GM23338 (cell line): ENCODE data around the gene RCSD1.

Source experiments
- EZH2 ChIP-seq: fragments of 200-600 bp; sonication (generic); IDR thresholded peaks from one replicate; pipeline ENCODE4 v1.8.0; 2017; ENCODE audit warnings: antibody characterized with exemption, mild to moderate bottlenecking, low read depth; ENCODE audit not compliant: unreplicated experiment
- EZH2phosphoT487 ChIP-seq: fragments of 200-600 bp; sonication (generic); IDR thresholded peaks from one replicate; pipeline ENCODE4 v1.8.1; 2018; ENCODE audit warnings: antibody characterized with exemption; ENCODE audit not compliant: unreplicated experiment
- JUNB ChIP-seq: IDR thresholded peaks from one replicate; pipeline ENCODE4 v1.6.1; 2016; ENCODE audit warnings: antibody characterized with exemption; ENCODE audit not compliant: unreplicated experiment
- POLR2AphosphoS5 ChIP-seq: IDR thresholded peaks from 2 replicates; pipeline ENCODE4 v1.6.1; 2016; ENCODE audit warnings: antibody characterized with exemption, low read depth
- REST ChIP-seq: IDR thresholded peaks from one replicate; pipeline ENCODE4 v1.6.1; 2018; ENCODE audit warnings: antibody characterized with exemption; ENCODE audit not compliant: unreplicated experiment
- STAT1 ChIP-seq: IDR thresholded peaks from one replicate; pipeline ENCODE4 v1.6.1; 2016; ENCODE audit warnings: antibody characterized with exemption; ENCODE audit not compliant: unreplicated experiment
- ZNF114 ChIP-seq: fragments of 250-450 bp; sonication (Bioruptor Pico); IDR thresholded peaks from 2 replicates; pipeline ENCODE4 v1.5.0; 2020; ENCODE audit warnings: mild to moderate bottlenecking, moderate library complexity
- TF ChIP-seq, protein P1 (sequence below), 2 experiments: fragments of 200-600 bp in 1 of 2; sonication (generic) in 1 of 2; conservative IDR thresholded peaks; 2 replicates each; pipeline versions ENCODE4 v1.5.1 to v1.6.1; 2016 to 2017; ENCODE audit warnings: antibody characterized with exemption in 2 of 2, low read depth in 2 of 2, mild to moderate bottlenecking in 2 of 2, moderate library complexity in 1 of 2
- TF ChIP-seq, protein P2 (sequence below): IDR thresholded peaks from 2 replicates; pipeline ENCODE4 v1.6.1; 2016; ENCODE audit warnings: antibody characterized with exemption

GRCh38 chr1:167746988-167747655, 117.1 kb downstream of the RCSD1 start:
- TF ChIP-seq, protein P1, sequence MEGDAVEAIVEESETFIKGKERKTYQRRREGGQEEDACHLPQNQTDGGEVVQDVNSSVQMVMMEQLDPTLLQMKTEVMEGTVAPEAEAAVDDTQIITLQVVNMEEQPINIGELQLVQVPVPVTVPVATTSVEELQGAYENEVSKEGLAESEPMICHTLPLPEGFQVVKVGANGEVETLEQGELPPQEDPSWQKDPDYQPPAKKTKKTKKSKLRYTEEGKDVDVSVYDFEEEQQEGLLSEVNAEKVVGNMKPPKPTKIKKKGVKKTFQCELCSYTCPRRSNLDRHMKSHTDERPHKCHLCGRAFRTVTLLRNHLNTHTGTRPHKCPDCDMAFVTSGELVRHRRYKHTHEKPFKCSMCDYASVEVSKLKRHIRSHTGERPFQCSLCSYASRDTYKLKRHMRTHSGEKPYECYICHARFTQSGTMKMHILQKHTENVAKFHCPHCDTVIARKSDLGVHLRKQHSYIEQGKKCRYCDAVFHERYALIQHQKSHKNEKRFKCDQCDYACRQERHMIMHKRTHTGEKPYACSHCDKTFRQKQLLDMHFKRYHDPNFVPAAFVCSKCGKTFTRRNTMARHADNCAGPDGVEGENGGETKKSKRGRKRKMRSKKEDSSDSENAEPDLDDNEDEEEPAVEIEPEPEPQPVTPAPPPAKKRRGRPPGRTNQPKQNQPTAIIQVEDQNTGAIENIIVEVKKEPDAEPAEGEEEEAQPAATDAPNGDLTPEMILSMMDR (conservative IDR thresholded peaks at IDR 0.05; ENCODE audit: low read depth in 2 of 2): no peak
- no peak for TF ChIP-seq JUNB
- TF ChIP-seq EZH2: no peak
- no peak for TF ChIP-seq EZH2phosphoT487
- no peak for TF ChIP-seq REST
- TF ChIP-seq POLR2AphosphoS5: no peak
- TF ChIP-seq STAT1: no peak
- no peak for TF ChIP-seq ZNF114 (CRISPR knock-in tag)
- TF ChIP-seq, protein P2, sequence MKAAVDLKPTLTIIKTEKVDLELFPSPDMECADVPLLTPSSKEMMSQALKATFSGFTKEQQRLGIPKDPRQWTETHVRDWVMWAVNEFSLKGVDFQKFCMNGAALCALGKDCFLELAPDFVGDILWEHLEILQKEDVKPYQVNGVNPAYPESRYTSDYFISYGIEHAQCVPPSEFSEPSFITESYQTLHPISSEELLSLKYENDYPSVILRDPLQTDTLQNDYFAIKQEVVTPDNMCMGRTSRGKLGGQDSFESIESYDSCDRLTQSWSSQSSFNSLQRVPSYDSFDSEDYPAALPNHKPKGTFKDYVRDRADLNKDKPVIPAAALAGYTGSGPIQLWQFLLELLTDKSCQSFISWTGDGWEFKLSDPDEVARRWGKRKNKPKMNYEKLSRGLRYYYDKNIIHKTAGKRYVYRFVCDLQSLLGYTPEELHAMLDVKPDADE: no peak
